ENCODE data around the gene MRS2.

GRCh38 chr6:24445704-24446103 is 43.0 kb downstream of the MRS2 start:
- no peak for TF ChIP-seq POLR2A (IDR thresholded peaks at IDR 0.05)
- TF ChIP-seq, protein P1, sequence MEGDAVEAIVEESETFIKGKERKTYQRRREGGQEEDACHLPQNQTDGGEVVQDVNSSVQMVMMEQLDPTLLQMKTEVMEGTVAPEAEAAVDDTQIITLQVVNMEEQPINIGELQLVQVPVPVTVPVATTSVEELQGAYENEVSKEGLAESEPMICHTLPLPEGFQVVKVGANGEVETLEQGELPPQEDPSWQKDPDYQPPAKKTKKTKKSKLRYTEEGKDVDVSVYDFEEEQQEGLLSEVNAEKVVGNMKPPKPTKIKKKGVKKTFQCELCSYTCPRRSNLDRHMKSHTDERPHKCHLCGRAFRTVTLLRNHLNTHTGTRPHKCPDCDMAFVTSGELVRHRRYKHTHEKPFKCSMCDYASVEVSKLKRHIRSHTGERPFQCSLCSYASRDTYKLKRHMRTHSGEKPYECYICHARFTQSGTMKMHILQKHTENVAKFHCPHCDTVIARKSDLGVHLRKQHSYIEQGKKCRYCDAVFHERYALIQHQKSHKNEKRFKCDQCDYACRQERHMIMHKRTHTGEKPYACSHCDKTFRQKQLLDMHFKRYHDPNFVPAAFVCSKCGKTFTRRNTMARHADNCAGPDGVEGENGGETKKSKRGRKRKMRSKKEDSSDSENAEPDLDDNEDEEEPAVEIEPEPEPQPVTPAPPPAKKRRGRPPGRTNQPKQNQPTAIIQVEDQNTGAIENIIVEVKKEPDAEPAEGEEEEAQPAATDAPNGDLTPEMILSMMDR (IDR thresholded peaks at IDR 0.05 in 4 of 5, conservative IDR thresholded peaks at IDR 0.05 in 1 of 5), result no peak

Data from gastrocnemius medialis (tissue), 4 donors.